Natural killer cell (primary cell): ENCODE measurements around the gene GLI3. TPM values are rescaled to one million over a fixed set of nuclear protein-coding genes. Genes with fewer than 3 reads are reported as not detected.

Experiments used
- ATAC-seq, 3 donors: fragments of 150-1000 bp in 2 of 3; fragments of 200-7000 bp in 1 of 3; cut with Tn5 transposase; 1 replicate in 1 of 3; 2 replicates in 2 of 3; pipeline ENCODE4 v1.10.0; 2021; ENCODE audit warnings: mild to moderate bottlenecking in 2 of 3, moderate library complexity in 2 of 3
- DNase-seq, 2 donors: peaks; one replicate each; pipeline versions ENCODE4 v3.0.0 to v3.0.0-alpha.2; 2013 to 2021; ENCODE audit warnings: mixed read lengths in 1 of 2
- H3K27ac ChIP-seq: one replicate; pipeline ENCODE4 v1.5.1; 2013; ENCODE audit warnings: mild to moderate bottlenecking, low read length
- H3K27me3 ChIP-seq: one replicate; pipeline ENCODE4 v1.6.1; 2013; ENCODE audit warnings: low read length; ENCODE audit not compliant: control insufficient read depth, insufficient read depth
- H3K36me3 ChIP-seq: one replicate; pipeline ENCODE4 v1.6.1; 2013; ENCODE audit warnings: low read length; ENCODE audit not compliant: control insufficient read depth, insufficient read depth
- H3K4me1 ChIP-seq: one replicate; pipeline ENCODE4 v1.6.1; 2013; ENCODE audit warnings: low read length; ENCODE audit not compliant: control insufficient read depth, insufficient read depth
- H3K4me3 ChIP-seq: one replicate; pipeline ENCODE4 v1.5.1; 2013; ENCODE audit warnings: low read length
- H3K9me3 ChIP-seq: one replicate; pipeline ENCODE4 v1.6.1; 2013; ENCODE audit warnings: low read length; ENCODE audit not compliant: control insufficient read depth, insufficient read depth
- H3K27ac Mint-ChIP-seq, 2 donors: one replicate each; pipeline ENCODE4 v1.8.0; 2022; ENCODE audit warnings: mild to moderate bottlenecking in 2 of 2, mixed read lengths in 2 of 2, moderate library complexity in 1 of 2
- H3K27me3 Mint-ChIP-seq, 2 donors: one replicate each; pipeline ENCODE4 v1.8.0; 2022; ENCODE audit warnings: low read depth in 2 of 2, mixed read lengths in 2 of 2
- H3K36me3 Mint-ChIP-seq: one replicate; pipeline ENCODE4 v1.8.0; 2022; ENCODE audit warnings: mixed read lengths
- H3K4me1 Mint-ChIP-seq, 2 donors: one replicate each; pipeline ENCODE4 v1.8.0; 2022; ENCODE audit warnings: mixed read lengths in 2 of 2
- H3K4me3 Mint-ChIP-seq: one replicate; pipeline ENCODE4 v1.8.0; 2022; ENCODE audit warnings: mild to moderate bottlenecking, moderate library complexity, mixed read lengths
- H3K9me3 Mint-ChIP-seq, 2 donors: one replicate each; pipeline ENCODE4 v1.8.0; 2022; ENCODE audit warnings: mixed read lengths in 2 of 2
- CTCF ChIP-seq: fragments of 200-600 bp; IDR thresholded peaks from one replicate; pipeline ENCODE4 v1.8.0; 2022; ENCODE audit warnings: antibody characterized with exemption
- WGBS: methylation state at CpG from one replicate; pipeline ENCODE4 v1.1.7; 2013; ENCODE audit warnings: missing lambda C conversion rate; ENCODE audit not compliant: insufficient coverage; 5-methylcytosine and 5-hydroxymethylcytosine counted together
- intact Hi-C: fragments of 100-400 bp; cut with micrococcal nuclease; formaldehyde crosslinking; loops from one replicate; pipeline ENCODE4 v1.14.2; 2022
- total RNA-seq, 4 donors: library from RNA; stranded (reverse); fragments of 120-200 nt in 1 of 4; gene quantifications; one replicate each; pipeline versions ENCODE4 v1.2.3 to v1.2.4, GENCODE V29; 2013 to 2022

The GLI3 gene
- total RNA-seq, 3 donors from 2014 or later (not counting 1 experiment from before 2014, with no cell fraction given), result 2.9 to 4.7 (median 3.1) TPM

GRCh38 chr7:42164881-42165428 is 72.1 kb downstream of the GLI3 start:
- Mint-ChIP-seq H3K9me3 (no peaks in the 10 kb centered on the region), H3K27ac (no peak overlapping the region), H3K4me1 (no peaks in the 10 kb centered on the region), H3K4me3 (no peak overlapping the region), H3K27me3 (no peaks in the 10 kb centered on the region), H3K36me3 (no peaks in the 10 kb centered on the region)
- TF ChIP-seq CTCF, result no peak
- DNase-seq, result no peak
- no peaks in the 10 kb centered on the region for H3K27me3 ChIP-seq
- no peaks in the 10 kb centered on the region for H3K4me1 ChIP-seq
- no peaks in the 10 kb centered on the region for H3K36me3 ChIP-seq
- no peak for ATAC-seq
- no peaks in the 10 kb centered on the region for H3K9me3 ChIP-seq
- 86% methylated on average over 4 of the region's 5 CpGs for WGBS
- no peak overlapping the region for H3K27ac ChIP-seq
- H3K4me3 ChIP-seq, result no peak overlapping the region
- intact Hi-C loops, result loop anchor here (5.0 kb wide), 1 partner anchor 153 kb away; no protein-coding TSS in a partner anchor

- no peaks in the 10 kb centered on the region for H3K36me3 ChIP-seq
- no peaks in the 10 kb centered on the region for H3K27me3 Mint-ChIP-seq
- ATAC-seq (no peak), DNase-seq (no peak)
- H3K27me3 ChIP-seq, result no peaks in the 10 kb centered on the region
- WGBS, result 88% methylated on average over 7 of the region's 7 CpGs
- no peak overlapping the region for H3K4me3 ChIP-seq
- no peaks in the 10 kb centered on the region for H3K36me3 Mint-ChIP-seq
- H3K4me1 ChIP-seq, result no peaks in the 10 kb centered on the region
- H3K27ac ChIP-seq, result no peak overlapping the region
- no peaks in the 10 kb centered on the region for H3K9me3 Mint-ChIP-seq
- no peak overlapping the region for H3K4me3 Mint-ChIP-seq
- H3K27ac Mint-ChIP-seq, result no peak overlapping the region
- H3K4me1 Mint-ChIP-seq, result no peaks in the 10 kb centered on the region
- no peaks in the 10 kb centered on the region for H3K9me3 ChIP-seq
- intact Hi-C loops, result no loop called here
- TF ChIP-seq CTCF, result no peak
Observed at GRCh38 chr7:42162560-42163325, 74.3 kb downstream of the GLI3 start.

GRCh38 chr7:42161719-42162118 is 75.3 kb downstream of the GLI3 start:
- intact Hi-C loops, result no loop called here
- no peaks in the 10 kb centered on the region for H3K36me3 ChIP-seq
- DNase-seq (no peak), ATAC-seq (no peak)
- Mint-ChIP-seq H3K9me3 (no peaks in the 10 kb centered on the region), H3K36me3 (no peaks in the 10 kb centered on the region), H3K4me1 (no peaks in the 10 kb centered on the region), H3K27me3 (no peaks in the 10 kb centered on the region), H3K27ac (no peak overlapping the region), H3K4me3 (no peak overlapping the region)
- no peaks in the 10 kb centered on the region for H3K9me3 ChIP-seq
- H3K4me1 ChIP-seq, result no peaks in the 10 kb centered on the region
- no peaks in the 10 kb centered on the region for H3K27me3 ChIP-seq
- H3K4me3 ChIP-seq, result no peak overlapping the region
- H3K27ac ChIP-seq, result no peak overlapping the region
- 88% methylated on average over 2 of the region's 2 CpGs for WGBS
- no peak for TF ChIP-seq CTCF
